GM18511 (cell line): ENCODE results near the gene NPEPL1.

Experiments
- ATAC-seq: cut with Tn5 transposase; IDR thresholded peaks from one replicate; pipeline ENCODE4 v1.9.1; 2021; ENCODE audit warnings: mild to moderate bottlenecking, moderate library complexity; ENCODE audit not compliant: unreplicated experiment

NPEPL1 gene

DNA sequence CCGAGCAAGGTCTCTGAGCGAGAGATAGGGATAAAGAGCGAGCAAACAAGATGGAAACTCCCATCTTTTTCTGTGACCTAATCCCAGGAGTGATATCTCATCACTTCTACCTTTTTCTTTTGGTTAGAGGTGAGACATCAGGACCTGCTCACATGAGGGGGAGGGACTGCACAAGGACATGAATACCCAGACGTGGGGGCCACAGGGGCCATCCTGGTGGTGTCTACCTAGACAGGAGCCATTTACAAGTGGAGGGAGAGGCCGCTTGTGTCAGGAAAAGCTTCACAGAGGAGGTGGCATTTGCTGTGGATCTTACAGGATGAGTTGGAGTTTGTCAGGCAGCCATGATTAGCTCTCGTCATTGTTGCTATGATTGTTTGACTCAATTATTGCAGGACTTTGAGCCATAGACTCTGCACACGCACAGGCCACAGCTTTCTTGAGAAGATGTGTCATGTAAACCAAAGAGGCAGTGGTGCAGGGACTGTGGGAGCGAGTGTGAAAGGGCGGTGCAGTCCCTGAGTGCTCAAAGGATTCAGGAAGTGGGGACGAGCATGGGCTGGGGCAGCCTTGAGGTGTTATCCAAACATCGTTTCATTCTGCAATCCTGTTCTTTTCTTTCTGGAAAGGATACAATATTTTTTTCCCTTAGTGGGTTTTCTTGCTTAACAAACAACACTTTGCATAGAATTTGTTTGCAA lies 7.7 kb downstream of the NPEPL1 start:
- no peak for ATAC-seq

GRCh38 chr20:58700823-58701222 lies 8.2 kb downstream of the NPEPL1 start:
- no peak for ATAC-seq

- no peak for ATAC-seq
Measured at GRCh38 chr20:58701431-58702160, 9.0 kb downstream of the NPEPL1 start.

DNA sequence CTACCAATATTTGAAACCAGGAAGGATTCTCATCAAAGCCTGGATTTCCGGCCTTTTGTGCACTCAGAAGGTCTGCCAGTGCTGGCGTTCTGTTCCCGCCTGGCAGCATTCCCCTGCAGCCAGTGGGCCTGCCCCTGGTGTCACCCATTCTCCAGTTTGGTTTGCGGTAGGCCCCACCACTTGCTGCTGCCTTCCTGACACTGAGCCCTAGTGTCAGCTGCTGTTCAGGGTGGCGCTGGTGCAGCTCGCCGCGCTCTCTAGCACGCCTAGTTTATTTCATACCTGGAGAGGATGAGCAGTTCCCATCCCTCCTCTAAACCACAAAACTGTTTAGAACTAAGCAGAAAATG lies 9.5 kb downstream of the NPEPL1 start:
- ATAC-seq = no peak

DNA sequence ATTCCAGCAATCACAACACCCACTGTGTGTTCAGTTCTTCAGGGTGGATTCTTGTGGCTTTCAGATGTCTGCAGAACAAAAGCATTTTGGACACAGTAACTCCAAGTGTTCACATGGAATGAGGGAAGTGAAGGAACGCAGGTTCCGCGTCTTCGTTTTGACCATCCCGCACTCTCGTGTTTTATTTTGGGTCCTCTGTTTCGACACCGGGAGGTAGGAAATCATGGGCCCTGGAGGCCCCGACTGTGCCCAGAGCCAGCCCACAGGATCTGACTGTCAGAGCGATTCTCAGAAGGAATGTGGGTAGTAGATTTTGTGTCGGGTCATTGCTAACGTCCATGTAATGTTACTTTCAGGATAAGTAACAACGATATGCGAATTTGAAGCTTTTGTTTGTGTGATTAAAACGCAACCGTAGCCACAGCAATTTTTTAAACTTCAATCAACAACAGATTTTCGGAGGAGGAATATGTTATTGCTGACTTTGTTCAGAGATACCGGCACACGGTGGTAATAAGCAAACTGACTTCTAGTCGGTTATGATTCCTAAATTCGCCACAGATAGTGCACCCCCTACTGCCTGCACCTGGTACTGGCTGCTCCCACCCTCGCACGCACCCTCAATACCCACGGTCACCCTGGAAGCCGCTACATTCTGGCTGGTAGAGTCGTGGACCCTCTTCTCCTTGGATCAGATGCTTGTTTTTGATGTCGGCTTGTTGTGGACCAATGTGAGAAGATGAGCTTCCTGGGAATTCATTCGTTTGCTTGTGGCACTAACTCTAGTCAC lies 10.5 kb downstream of the NPEPL1 start:
- ATAC-seq = no peak

GRCh38 chr20:58703765-58704371 lies 11.3 kb downstream of the NPEPL1 start:
- no peak for ATAC-seq

DNA sequence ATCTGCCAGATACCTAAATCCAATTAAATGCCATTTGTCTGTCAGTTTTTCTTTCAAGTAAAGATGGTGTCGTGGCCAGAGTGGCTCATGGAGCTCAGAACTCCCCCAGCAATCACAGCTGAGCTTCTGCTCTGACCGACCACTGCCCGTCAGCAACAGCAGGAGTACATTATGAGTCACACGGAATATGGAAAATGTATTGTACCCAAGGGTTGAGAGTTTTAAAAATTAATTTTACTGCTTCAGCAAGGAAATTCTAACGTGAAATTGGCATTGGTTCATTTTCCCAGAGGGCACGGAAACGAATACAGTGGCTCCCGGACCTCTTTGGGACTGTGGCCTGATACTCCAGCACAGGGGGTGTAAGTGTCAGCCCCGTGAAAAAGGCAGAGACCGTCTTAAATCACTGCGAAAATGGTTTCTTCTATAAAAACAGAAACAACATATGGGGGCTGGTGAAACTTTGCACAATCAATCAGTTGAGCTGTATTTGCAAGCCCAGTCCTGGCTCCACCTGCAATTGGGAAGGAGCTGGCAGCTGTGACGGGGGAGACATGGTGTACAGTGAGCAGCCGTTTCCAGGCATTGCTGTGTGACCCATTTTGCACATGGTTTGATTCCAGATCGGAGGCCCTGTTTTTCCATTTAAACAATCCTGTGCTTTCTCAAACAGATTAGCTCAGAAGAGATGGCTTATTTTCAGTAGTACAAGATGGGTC lies 12.8 kb downstream of the NPEPL1 start:
- no peak for ATAC-seq

DNA sequence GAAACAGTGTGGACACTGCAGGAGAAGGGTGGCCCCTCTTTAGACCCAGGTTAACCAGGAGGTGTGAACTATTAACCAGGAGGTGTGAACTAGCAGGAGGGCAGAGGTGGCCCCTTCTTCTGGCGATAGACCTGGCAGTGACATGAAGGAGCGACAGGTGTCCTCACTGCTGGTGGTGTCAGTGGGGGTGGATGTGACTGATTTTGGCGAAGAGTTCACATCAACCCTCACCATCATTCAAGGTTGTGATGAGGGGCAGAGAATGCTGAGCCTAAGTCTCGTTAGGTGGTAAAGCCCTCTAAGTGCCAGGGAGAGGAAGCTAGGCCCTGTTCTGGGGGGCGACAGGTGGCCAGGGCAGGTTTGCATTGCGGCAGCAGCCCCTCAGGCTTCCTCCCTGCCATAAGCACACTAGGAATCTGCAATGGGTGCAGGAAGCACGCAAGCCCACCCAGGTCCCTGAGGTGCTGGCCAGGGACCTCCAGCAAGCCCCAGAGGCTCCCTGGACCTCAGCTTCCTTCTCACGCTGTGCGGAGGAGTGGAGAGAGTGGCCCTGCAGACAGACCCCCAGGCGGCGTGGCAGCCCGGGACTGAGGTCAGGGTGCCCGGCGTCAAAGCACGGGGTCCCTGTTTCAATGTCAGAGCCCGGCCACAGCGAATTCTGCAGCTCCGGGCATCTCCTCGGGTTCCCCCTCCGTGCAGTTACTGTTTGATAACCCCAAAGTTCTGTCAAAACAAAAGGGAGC lies 13.7 kb downstream of the NPEPL1 start:
- ATAC-seq = no peak

GRCh38 chr20:58706975-58707681 lies 14.5 kb downstream of the NPEPL1 start:
- no peak for ATAC-seq

DNA sequence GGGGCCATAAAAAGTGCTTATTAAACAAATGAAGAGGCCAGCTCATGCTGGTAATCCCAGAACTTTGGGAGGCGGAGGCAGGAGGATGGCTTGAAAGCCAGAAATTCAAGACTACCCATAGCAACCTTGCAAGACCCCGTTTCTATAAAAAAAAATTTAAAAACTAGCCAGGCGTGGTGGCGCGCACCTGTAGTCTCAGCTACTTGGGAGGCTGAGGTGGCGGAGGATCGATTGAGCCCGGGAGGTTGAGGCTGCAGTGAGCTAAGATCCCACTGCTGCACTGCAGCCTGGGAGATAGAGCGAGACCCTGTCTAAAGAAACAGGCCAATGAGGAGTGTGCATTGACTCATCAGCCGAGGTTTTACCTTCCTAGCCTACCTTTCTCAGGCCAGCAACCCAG lies 15.2 kb downstream of the NPEPL1 start:
- no peak for ATAC-seq

DNA sequence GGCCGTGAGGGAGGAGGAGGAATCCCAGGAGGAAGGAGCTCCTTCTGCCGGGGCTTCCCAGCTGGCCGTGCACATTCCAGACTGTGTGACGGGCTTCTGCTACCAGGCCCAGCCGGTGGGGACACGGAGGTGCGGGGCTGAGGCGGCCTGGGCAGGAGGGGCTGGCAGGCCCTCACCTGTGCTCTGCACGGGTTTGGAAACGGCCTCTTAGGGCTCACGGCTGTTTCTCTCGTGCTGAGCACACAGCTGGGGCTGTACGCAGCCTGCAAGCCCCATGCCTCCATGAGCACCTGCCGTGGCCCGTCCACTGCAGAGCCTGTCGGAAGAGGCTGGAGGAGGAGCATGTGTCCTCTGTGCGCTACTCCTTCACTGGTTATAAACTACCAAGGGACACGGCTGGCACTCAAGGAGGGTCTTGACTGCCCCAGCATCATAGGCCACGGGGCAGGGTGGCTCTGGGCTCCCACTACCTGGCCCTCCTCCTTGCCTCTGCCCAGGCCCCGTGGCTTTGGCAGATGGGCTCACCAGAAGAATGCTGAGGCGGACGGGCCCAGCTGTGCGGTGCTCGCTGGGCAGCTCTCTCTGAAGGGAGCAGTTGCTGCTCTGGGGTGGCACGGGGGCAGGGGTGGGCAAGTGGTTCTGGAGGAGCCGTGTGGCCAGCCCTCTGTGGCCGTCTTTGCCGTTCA lies 15.8 kb downstream of the NPEPL1 start:
- no peak for ATAC-seq

DNA sequence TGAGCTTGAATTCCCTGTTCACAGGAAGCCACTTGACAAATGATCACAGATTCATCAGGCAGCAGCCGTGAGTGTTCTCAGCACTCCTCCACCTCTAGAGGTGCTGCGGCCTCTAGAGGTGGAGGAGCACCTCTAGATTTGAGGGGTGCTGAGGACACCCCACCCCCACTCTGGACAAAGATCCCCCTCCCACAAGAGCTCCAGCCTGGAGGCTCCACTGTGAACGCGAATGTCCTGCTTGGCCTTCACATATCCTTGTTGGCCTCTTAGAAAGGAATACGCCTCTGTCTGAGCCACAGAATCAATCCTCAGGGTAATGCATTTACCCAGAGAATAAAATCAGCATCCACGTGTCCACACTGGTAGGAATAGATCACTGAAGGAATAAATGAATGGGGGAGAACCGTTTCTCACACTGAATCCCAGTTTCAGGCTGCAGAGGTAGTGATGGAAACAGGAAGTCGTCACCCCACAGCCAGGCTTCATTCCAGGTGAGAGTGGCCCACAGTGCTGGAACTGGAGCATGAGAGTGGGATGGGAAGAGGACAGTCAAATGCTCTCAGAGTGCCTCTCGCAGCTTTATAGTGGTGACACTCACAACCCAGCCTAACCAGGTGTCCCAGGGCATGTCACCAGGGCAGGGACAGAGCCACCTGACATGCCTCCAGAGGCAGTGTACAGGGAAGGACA lies 16.6 kb downstream of the NPEPL1 start:
- no peak for ATAC-seq

DNA sequence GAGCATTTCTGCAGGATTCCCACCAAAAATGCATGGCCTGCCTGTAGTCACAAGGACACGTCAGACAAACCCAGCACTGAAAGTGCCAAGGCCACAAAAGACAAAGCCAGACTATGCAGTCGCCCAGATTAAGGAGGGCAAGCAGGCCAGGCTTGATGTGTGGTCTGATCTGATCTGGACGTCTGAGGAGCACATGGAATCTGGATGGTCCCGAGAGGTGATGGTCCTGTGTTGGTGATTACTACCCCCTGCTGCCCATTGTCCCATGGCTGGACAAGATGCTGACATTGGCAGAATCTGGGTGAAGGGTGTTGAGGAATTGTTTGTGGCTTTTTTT lies 17.1 kb downstream of the NPEPL1 start:
- no peak for ATAC-seq

DNA sequence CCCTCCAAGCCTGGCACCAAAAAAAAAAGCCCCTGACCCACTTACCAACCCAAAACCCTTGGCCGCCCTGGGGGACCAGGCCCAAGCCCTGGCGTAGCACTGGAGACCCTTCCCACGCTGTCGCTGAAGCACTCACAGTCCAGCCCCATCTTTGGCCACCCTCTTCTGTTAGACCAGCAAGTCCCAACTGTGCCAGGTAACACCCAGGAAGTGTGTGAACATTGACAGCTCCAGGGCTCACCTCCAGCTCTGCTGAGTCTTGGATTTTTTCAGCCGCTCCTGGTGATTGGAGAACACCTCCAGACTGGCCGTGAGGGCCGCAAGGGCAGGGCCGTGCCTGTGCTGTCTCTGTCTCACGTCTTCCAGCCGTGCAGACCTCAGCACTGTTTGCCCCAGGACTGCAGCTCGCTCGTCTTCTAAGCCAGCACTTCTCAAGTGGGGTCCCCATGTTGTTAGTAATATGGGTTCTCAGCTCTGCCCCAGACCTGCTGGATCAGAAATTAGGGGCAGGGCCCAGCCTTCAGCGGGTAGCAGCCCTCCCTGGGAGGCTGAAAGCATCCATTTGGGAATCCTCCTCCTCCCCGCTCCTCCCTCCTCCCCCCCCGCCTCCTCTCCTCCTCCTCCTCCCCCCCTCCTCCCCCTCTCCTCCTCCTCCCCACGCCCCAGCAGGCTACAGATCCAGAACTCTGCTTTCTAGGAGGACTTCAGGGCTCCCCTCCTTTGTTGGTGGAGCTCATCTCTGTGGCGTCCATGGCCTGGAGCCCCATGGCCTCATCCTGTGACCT lies 18.1 kb downstream of the NPEPL1 start:
- ATAC-seq = no peak

GRCh38 chr20:58711266-58712051 lies 18.9 kb downstream of the NPEPL1 start:
- no peak for ATAC-seq

DNA sequence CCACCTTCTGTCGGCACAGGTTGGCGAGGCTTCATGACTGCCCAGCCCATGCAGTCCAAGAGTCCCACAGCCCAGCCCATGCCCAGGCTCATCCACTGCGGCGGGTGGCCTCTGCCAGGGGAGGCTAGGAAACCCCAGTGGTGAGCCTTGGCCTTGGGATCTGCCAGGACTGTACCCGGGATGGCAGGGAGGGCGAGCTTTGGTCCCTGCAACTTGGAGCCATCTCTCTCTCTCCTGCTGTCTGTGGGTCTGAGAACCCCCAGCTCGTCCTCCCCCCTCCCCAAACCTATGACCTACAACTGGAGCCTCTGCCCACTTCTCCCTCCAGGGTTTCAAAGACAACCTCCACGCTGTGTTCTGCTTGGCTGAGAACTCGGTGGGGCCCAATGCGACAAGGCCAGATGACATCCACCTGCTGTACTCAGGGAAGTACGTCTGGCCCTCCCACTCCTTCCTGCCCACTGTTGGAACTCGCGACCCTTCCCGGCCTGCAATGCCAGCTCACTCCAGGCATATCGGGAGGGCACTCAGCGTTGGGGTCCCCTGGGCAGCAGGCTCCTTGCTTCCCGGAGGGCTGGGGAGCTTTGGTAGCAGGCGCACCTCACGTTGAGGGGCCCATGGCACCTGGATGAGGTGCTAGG lies 19.7 kb downstream of the NPEPL1 start:
- no peak for ATAC-seq
